ENCODE data around the gene CYP19A1. TPM values are rescaled to one million over a fixed set of nuclear protein-coding genes. Genes with fewer than 3 reads are reported as not detected.

CYP19A1 gene
- total and polyA plus RNA-seq, 2 experiments from 2014 or later: 1.4 to 35.4 TPM

DNA sequence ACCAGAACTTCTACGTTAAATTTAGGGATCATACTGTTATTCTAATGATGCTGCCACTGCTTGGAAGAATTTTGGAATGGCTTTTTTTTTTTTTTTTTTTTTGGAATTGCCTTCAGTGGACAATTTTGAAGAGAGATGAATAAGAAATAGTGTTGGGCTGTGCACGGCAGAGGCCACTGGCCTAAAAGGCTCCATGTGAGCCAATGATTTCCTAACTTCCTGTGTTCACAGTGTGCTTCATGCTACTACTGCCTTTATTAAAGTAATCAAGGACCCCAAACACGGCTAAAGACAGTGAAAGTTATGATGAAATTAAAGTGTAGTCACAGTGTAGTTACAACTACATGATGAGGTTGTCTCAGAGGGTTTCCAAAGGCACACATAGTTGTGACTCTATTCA is 142.9 kb downstream of the CYP19A1 start:
- WGBS (ENCODE audit: low lambda C conversion rate, missing lambda C conversion rate): 63% methylated on average over 3 of the region's 3 CpGs
- Histone ChIP-seq H3K4me3 (no peak overlapping the region), H3K9me3 (ENCODE audit: low read depth) (no peaks in the 10 kb centered on the region), H4K20me1 (ENCODE audit: insufficient read depth, poor library complexity, severe bottlenecking) (no peaks in the 10 kb centered on the region), H3K27ac (no peak overlapping the region), H3K36me3 (replicated peaks; ENCODE audit: insufficient read depth, low read depth) (no peaks in the 10 kb centered on the region), H3K9me2 (replicated peaks; ENCODE audit: insufficient read depth) (no peaks in the 10 kb centered on the region), H3K27me3 (peaks cover 29% of the 10 kb centered on the region), H3K4me1 (ENCODE audit: insufficient read depth) (no peaks in the 10 kb centered on the region), H3K4me2 (no peak overlapping the region), H2AFZ (no peak overlapping the region), H3K79me2 (no peaks in the 10 kb centered on the region)
- TF ChIP-seq, protein P1, sequence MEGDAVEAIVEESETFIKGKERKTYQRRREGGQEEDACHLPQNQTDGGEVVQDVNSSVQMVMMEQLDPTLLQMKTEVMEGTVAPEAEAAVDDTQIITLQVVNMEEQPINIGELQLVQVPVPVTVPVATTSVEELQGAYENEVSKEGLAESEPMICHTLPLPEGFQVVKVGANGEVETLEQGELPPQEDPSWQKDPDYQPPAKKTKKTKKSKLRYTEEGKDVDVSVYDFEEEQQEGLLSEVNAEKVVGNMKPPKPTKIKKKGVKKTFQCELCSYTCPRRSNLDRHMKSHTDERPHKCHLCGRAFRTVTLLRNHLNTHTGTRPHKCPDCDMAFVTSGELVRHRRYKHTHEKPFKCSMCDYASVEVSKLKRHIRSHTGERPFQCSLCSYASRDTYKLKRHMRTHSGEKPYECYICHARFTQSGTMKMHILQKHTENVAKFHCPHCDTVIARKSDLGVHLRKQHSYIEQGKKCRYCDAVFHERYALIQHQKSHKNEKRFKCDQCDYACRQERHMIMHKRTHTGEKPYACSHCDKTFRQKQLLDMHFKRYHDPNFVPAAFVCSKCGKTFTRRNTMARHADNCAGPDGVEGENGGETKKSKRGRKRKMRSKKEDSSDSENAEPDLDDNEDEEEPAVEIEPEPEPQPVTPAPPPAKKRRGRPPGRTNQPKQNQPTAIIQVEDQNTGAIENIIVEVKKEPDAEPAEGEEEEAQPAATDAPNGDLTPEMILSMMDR (IDR thresholded peaks at IDR 0.05; ENCODE audit: poor library complexity): no peak
- TF ChIP-seq EZH2phosphoT487 (IDR thresholded peaks at IDR 0.05; ENCODE audit: low read depth, severe bottlenecking, unreplicated experiment): no peak
- TF ChIP-seq EZH2 (IDR thresholded peaks at IDR 0.05; ENCODE audit: borderline replicate concordance): no peak
- no peak for DNase-seq (ENCODE audit: low spot score)

DNA sequence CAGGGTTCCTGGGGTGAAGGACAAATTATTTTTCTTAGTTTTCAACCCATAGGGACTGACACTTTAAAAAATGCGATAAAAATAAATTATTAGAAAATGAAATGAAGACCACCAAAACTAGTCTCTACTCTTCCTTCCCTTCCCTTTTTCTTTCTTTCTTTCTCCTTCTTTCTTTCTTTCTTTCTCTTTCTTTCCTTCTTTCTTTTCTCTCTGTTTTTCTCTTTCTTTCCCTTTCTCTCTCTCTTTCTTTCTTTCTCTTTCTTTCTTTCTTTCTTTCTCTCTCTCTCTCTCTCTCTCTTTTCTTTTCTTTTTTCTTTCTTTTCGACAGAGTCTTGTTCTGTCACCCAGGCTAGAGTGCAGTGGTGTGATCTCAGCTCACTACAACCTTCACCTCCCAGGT is 144.4 kb downstream of the CYP19A1 start:
- H4K20me1 ChIP-seq (ENCODE audit: insufficient read depth, poor library complexity, severe bottlenecking): no peaks in the 10 kb centered on the region
- H3K27ac ChIP-seq: no peak overlapping the region
- no peaks in the 10 kb centered on the region for H3K36me3 ChIP-seq (replicated peaks; ENCODE audit: insufficient read depth, low read depth)
- H3K27me3 ChIP-seq: peaks cover 29% of the 10 kb centered on the region
- no peaks in the 10 kb centered on the region for H3K9me3 ChIP-seq (ENCODE audit: low read depth)
- no peak for TF ChIP-seq EZH2 (IDR thresholded peaks at IDR 0.05; ENCODE audit: borderline replicate concordance)
- TF ChIP-seq, protein P1 (IDR thresholded peaks at IDR 0.05; ENCODE audit: poor library complexity): no peak
- no peak for TF ChIP-seq EZH2phosphoT487 (IDR thresholded peaks at IDR 0.05; ENCODE audit: low read depth, severe bottlenecking, unreplicated experiment)
- DNase-seq (ENCODE audit: low spot score): no peak
- no peak overlapping the region for H3K4me2 ChIP-seq
- H3K9me2 ChIP-seq (replicated peaks; ENCODE audit: insufficient read depth): no peaks in the 10 kb centered on the region
- H3K4me1 ChIP-seq (ENCODE audit: insufficient read depth): no peaks in the 10 kb centered on the region
- no peaks in the 10 kb centered on the region for H3K79me2 ChIP-seq
- H3K4me3 ChIP-seq: no peak overlapping the region
- WGBS (ENCODE audit: low lambda C conversion rate, missing lambda C conversion rate): 51% methylated on average over 2 of the region's 2 CpGs
- no peak overlapping the region for H2AFZ ChIP-seq

- no peaks in the 10 kb centered on the region for H3K79me2 ChIP-seq
- no peaks in the 10 kb centered on the region for H3K9me2 ChIP-seq (replicated peaks; ENCODE audit: insufficient read depth)
- TF ChIP-seq EZH2phosphoT487 (IDR thresholded peaks at IDR 0.05; ENCODE audit: low read depth, severe bottlenecking, unreplicated experiment): no peak
- TF ChIP-seq EZH2 (IDR thresholded peaks at IDR 0.05; ENCODE audit: borderline replicate concordance): no peak
- no peaks in the 10 kb centered on the region for H4K20me1 ChIP-seq (ENCODE audit: insufficient read depth, poor library complexity, severe bottlenecking)
- no peaks in the 10 kb centered on the region for H3K9me3 ChIP-seq (ENCODE audit: low read depth)
- H3K4me2 ChIP-seq: no peak overlapping the region
- no peaks in the 10 kb centered on the region for H3K4me1 ChIP-seq (ENCODE audit: insufficient read depth)
- no peak overlapping the region for H3K4me3 ChIP-seq
- no peak overlapping the region for H2AFZ ChIP-seq
- H3K27me3 ChIP-seq: peaks cover 29% of the 10 kb centered on the region
- no peaks in the 10 kb centered on the region for H3K36me3 ChIP-seq (replicated peaks; ENCODE audit: insufficient read depth, low read depth)
- H3K27ac ChIP-seq: no peak overlapping the region
- 84% methylated on average over 6 of the region's 6 CpGs for WGBS (ENCODE audit: low lambda C conversion rate, missing lambda C conversion rate)
- no peak for DNase-seq (ENCODE audit: low spot score)
Measured at GRCh38 chr15:51193526-51193925, 144.9 kb downstream of the CYP19A1 start.

GRCh38 chr15:51192521-51193280 is 145.7 kb downstream of the CYP19A1 start:
- no peak overlapping the region for H3K4me3 ChIP-seq
- H3K4me1 ChIP-seq (ENCODE audit: insufficient read depth): no peaks in the 10 kb centered on the region
- H3K9me3 ChIP-seq (ENCODE audit: low read depth): no peaks in the 10 kb centered on the region
- H3K27ac ChIP-seq: no peak overlapping the region
- no peak overlapping the region for H3K4me2 ChIP-seq
- H3K9me2 ChIP-seq (replicated peaks; ENCODE audit: insufficient read depth): no peaks in the 10 kb centered on the region
- no peaks in the 10 kb centered on the region for H4K20me1 ChIP-seq (ENCODE audit: insufficient read depth, poor library complexity, severe bottlenecking)
- no peak overlapping the region for H2AFZ ChIP-seq
- peak; percentile 92 for DNase-seq (ENCODE audit: low spot score)
- H3K79me2 ChIP-seq: no peaks in the 10 kb centered on the region
- H3K27me3 ChIP-seq: peaks cover 29% of the 10 kb centered on the region
- TF ChIP-seq, protein P1 (IDR thresholded peaks at IDR 0.05; ENCODE audit: poor library complexity): peak; percentile 92
- no peak for TF ChIP-seq EZH2phosphoT487 (IDR thresholded peaks at IDR 0.05; ENCODE audit: low read depth, severe bottlenecking, unreplicated experiment)
- 42% methylated on average over 14 of the region's 14 CpGs for WGBS (ENCODE audit: low lambda C conversion rate, missing lambda C conversion rate)
- H3K36me3 ChIP-seq (replicated peaks; ENCODE audit: insufficient read depth, low read depth): no peaks in the 10 kb centered on the region
